RWPE1 (cell line): ENCODE measurements around the gene RABEP2.
"Not testable (repeated sequence)": the region's sequence is repeated elsewhere in the genome, so short reads cannot be mapped to it uniquely, and the experiment has no call there.

ENCODE experiments used
- CTCF ChIA-PET: fragments of 350-600 bp; sonication (Branson Sonifier 250); formaldehyde crosslinking; extraction: SDS; loops from one replicate; lab custom pipeline; 2021; lab: Yijun Ruan, JAX
- POLR2A ChIA-PET: fragments of 400-600 bp; formaldehyde crosslinking; extraction: SDS; loops from one replicate; lab custom pipeline; 2020; ENCODE audit warnings: antibody characterized with exemption; ENCODE audit not compliant: low non-redundant PET; lab: Yijun Ruan, JAX
- DNase-seq: peaks from one replicate; pipeline ENCODE4 v3.0.0; 2012; ENCODE audit warnings: low spot score
- H3K27ac ChIP-seq: fragments of 450-650 bp; 2 replicates; pipeline ENCODE4 v1.5.1; 2017
- CTCF ChIP-seq: fragments of 450-650 bp; conservative IDR thresholded peaks from 2 replicates; pipeline ENCODE4 v1.5.1; 2017; ENCODE audit warnings: low read depth, mild to moderate bottlenecking

RABEP2 gene

DNA sequence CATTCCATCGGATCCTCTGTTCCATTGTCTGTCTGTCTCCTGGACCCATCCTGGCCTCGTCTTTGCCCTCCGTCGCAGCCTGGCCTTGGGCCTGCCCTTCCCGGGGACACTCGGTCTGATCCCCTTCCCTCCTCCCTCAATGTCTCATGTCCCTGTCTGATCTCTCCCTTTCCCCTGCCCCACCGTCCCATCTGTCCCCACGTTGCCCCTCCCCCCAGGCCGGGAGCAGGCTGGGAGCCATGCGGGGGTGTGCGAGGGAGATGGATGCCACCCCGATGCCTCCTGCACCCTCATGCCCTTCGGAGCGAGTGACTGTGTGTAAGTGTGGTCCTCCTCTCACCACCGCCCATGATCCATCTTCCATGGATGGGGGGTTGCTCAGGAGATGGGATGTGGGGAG, 52.1 kb downstream of the RABEP2 start:
- ChIA-PET POLR2A (no interaction called here), CTCF (interaction anchor here (0.6 to 1.9 kb wide), 5 partner anchors 12 to 72 kb away, joined by 3 to 8 read pairs (median 3); no protein-coding TSS in a partner anchor)
- H3K27ac ChIP-seq: no peak overlapping the region
- no peak for DNase-seq
- TF ChIP-seq CTCF: no peak

DNA sequence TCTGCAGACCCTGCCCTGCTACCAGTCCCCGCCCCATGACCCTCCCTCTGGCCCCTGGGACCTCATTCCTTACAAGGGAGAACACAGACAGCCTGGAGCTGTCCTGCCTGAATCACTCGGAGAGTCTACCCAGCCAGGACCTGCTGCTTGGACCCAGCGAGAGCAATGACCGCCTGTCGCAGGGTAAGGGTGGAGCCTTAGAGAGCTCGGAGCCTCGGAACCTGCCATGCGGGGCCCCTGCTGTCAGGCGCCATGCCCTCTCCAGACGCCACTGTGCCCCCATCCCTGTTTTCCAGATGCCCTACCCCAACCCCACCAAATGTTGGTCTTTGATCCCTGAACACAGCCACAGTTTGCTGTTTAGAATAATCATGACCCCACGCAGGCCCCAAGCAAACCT, 55.8 kb downstream of the RABEP2 start:
- ChIA-PET POLR2A (no interaction called here), CTCF (interaction anchor here (0.7 kb wide), 1 partner anchor 86 kb away, joined by 4 read pairs; no protein-coding TSS in a partner anchor)
- H3K27ac ChIP-seq: no peak overlapping the region
- no peak for TF ChIP-seq CTCF
- DNase-seq: no peak

GRCh38 chr16:28867646-28868045, 57.4 kb downstream of the RABEP2 start:
- POLR2A ChIA-PET, CTCF ChIA-PET: not testable (repeated sequence)

GRCh38 chr16:28867241-28867640, 57.8 kb downstream of the RABEP2 start:
- ChIA-PET CTCF (no interaction called here), POLR2A (no interaction called here)
- no peak for DNase-seq
- no peak for TF ChIP-seq CTCF
- peak overlapping the region; percentile 92 for H3K27ac ChIP-seq

More at GRCh38 chr16:28867646-28868045, 57.4 kb downstream of the RABEP2 start:
- not testable (repeated sequence) for DNase-seq
- H3K27ac ChIP-seq: peak overlapping the region; percentile 92

DNA sequence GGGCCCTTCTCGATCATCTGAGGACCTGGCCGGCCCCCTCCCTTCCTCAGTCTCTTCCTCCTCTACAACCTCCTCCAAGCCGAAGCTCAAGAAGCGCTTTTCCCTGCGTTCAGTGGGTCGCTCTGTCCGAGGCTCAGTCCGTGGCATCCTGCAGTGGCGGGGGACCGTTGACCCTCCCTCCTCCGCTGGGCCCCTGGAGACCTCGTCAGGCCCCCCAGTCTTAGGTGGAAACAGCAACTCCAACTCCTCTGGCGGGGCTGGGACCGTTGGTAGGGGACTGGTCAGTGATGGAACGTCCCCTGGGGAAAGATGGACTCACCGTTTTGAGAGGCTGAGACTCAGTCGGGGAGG, 58.6 kb downstream of the RABEP2 start:
- DNase-seq: no peak
- POLR2A ChIA-PET: no interaction called here
- peak overlapping the region; percentile 92 for H3K27ac ChIP-seq
- TF ChIP-seq CTCF: no peak
- CTCF ChIA-PET: no interaction called here

DNA sequence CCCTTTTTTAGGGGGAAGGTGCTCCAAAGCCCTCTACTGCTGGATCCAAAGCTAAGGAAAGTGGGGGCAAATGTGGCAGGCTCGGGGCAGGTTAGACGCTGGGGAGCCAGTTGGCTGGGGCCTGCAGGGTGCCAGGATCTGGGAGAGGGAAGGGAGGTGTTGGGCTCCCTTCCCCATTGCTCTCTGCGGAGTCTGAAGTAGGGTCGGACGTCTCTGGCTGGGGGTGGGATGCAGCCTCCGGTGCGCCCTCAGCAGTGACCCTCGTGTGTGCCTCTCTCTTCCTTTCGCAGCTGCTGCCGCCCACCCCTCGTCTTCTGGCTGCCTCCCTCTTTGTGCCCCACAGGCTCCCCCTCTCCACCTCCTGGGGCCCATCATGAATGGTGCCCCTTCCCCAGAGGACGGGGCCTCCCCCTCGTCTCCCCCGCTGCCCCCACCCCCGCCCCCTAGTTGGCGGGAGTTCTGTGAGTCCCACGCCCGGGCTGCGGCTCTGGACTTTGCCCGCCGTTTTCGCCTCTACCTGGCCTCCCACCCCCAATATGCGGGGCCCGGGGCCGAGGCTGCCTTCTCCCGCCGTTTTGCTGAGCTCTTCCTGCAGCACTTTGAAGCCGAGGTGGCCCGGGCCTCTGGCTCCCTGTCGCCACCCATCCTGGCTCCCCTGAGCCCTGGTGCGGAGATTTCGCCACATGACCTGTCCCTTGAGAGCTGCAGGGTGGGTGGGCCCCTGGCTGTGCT, 59.1 kb downstream of the RABEP2 start:
- CTCF ChIA-PET: interaction anchor here (0.6 kb wide), 2 partner anchors 80 to 99 kb away, joined by 3 read pairs; no protein-coding TSS in a partner anchor
- POLR2A ChIA-PET: no interaction called here
- DNase-seq: no peak
- TF ChIP-seq CTCF: no peak
- H3K27ac ChIP-seq: peak overlapping the region; percentile 92

DNA sequence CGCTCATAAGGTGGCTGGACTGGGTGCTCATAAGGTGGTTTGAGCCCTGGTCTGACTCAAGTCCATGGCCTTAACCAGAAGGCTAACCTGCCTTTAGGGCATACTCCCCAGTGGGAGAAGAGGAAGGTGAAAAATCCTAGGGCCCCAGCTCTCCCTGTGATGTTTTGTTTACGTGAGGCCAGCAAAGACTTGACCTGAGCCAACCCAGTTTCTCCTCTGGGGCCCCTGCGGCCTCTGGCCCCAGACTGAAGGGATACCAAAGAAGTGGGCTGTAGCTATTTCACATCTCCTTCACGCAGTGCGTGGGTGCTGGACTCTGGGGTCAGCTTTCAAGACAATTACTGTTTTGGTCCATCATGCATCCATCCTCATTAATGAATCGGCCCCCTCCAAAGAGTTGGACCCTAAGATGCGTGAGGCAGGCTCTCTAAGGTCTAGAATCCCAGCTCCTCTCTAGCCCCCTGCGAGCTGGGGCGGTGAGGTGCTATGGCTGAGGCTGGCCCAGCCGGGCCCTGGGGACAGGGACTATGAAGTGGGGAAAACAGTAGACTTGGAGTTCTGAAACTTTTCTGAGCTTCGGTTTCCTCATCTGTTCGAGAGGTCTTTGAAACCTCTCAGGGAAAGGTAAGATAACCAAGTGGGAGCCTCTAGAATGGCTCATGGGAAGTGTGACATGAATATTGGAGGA, 59.9 kb downstream of the RABEP2 start:
- ChIA-PET POLR2A (no interaction called here), CTCF (interaction anchor here (0.6 kb wide), 1 partner anchor 81 kb away, joined by 3 read pairs; no protein-coding TSS in a partner anchor)
- peak overlapping the region; percentile 92 for H3K27ac ChIP-seq
- DNase-seq: no peak
- no peak for TF ChIP-seq CTCF
